Measurements from ENCODE around the gene HOXD13.

The HOXD13 gene

DNA sequence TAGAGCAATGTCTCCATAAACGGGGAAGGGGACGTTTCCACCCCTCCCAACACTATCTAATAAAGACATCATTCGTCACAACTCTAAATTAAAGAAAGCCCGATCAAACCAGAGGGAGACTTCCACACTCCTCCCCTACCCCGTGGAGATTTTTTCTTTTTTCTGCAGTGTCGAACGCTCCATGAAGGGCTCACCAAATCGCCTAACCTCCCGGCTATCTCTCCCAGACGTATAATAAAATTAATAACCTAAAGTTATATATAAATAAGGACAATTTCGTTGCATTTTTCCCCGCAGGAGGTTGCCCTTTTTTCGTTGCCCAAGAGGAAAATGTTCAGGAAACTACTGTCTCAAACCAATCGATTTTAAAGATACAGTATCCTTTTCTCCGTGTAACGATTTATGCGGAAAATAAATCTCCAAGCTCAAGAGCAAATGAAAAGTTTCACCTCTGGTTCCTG is 11.1 kb upstream of the HOXD13 start:
- DNase-seq, result no peak

GRCh38 chr2:176081837-176082524 is 10.5 kb upstream of the HOXD13 start:
- peak; percentile 77 for DNase-seq

- DNase-seq, result no peak
Observed at GRCh38 chr2:176082525-176082823, 10.0 kb upstream of the HOXD13 start.

DNA sequence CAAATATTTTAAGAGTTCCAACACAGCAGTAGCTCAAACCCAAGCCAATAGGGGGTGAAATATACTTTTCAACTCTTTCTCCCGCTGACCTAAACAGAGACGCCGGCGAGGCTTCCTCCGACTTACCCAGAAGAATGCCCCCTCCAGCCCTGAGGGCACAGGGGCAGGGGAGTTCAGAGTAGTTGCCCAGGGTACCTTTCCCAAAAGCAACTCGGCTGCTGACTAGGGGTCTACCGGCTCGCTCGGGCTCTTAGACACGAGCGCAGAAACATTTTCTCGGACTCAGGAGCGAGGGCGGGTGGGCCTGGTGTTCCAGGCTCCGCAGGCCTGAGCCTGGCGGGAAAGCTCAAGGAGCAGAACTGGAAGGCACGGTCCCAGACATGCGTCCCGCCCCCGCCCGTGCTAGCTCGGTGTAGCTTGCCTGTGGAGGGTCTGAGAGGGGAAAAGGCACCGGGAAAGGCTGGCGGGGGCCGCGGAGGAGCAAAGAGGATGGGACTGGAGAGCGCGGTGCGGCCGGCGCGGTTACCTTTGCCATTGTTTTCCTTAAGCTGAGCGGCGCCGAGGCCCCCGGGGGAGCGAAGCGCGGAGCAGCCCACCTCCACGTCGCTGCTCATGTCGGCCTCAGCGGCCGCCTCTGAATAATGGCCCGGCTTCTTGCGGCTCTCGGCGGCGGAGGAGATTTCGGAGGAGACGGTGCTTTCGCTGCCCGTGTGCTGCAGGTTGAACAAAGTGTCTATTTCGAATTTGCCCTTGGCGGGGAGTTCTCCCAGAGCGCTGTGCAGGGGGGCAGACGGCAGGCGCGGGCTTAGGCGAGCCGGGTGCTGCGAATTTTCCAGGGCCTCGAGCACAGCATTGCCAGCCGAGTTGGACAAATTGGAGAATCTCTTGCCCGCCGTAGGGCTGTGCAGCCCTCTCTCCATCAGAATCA is 9.4 kb upstream of the HOXD13 start:
- DNase-seq, result peak; percentile 64

DNA sequence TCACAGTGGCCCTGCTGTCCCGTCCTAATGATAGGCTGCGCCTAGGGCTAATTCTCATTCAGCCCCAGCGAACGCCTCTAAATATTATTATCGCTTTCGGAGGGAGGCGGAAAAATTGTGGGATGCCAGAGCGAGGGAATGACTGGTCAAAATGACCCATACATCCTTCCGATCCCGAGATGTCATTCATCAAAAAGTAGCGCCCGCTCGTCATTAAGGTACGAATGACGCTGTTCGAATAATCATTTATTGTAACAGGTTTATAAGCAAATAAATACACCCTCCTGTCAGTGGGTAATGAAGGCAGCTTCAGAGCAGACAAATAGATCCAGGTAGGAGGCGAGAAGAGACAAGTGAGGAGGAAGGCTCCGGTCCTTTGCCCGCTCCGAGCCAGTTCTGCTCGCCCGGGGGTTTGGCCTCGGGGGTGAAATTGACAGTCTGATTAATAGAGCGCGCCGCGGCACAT is 8.7 kb upstream of the HOXD13 start, which contains the start of gene EVX2:
Gene EVX2 (minus strand): TSS at position 167 of the 466 bp plus-strand sequence. CDS start 186 bp downstream, outside the sequence.
- no peak for DNase-seq

- DNase-seq, result no peak
Observed at GRCh38 chr2:176084611-176085119, 7.9 kb upstream of the HOXD13 start.

DNA sequence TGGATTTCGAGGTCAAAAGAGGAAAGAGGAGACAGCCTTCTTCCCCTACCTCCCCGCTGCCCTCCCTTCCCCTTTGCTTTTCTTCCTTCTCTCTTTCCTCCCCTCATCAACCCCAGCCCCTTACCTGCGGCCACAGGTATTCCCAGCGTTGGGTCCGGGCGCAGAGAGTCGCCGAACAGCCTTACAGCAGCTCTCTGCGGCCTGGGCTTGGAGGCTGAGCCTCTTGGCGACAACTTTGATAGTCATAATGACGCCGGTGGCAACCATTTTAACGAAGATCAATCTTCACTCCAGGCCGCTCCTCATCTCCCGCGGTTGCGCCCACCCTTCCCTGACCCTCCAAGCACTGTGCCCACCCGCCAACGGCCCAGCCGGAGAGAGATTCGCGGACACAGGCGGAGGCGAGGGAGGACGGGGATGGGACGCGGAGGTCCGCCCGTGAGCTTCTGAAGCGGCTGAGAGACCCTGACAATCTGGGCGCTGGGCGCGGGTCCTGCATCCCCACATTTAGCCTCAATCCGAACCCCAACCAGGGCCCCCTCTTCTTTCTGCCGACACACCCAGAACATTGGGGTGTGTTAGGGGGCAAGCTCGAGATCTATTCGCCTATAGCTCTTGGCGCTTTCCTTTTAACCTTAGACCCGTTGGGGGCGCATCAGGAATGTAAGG is 7.3 kb upstream of the HOXD13 start:
- DNase-seq, result peak; percentile 67

GRCh38 chr2:176085861-176086771 is 6.4 kb upstream of the HOXD13 start:
- DNase-seq, result peak; percentile 81

DNA sequence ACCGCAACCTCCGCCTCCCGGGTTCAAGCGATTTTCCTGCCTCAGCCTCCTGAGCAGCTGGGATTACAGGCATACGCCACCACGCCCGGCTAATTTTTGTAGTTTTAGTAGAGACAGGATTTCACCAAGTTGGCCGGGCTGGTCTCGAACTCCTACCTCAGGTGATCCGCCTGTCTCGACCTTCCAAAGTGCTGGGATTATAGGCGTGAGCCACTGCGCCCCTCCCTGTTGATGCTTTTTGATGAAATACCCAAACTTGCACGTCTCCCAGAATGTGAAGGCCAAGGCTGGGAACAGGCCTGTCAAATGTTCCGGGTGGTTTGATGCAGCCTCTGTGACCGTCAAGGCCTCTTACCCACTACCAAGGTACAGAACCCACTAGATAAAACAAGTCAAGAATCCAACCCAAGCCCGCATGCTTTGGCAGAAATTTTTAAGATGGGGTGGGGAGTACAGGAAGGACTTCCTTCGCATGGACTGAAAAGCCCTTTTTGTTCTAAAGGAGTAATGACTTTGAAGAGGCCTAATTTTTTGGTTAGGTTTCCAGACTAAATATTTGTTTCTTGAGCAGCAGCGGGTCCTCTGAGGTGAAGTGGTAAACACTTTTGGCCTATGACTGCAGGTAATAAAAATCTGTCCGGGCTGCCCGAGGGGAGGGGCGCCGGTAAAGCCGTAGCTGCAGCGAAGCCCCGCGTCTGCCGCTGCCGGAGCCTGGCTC is 5.0 kb upstream of the HOXD13 start:
- no peak for DNase-seq

DNA sequence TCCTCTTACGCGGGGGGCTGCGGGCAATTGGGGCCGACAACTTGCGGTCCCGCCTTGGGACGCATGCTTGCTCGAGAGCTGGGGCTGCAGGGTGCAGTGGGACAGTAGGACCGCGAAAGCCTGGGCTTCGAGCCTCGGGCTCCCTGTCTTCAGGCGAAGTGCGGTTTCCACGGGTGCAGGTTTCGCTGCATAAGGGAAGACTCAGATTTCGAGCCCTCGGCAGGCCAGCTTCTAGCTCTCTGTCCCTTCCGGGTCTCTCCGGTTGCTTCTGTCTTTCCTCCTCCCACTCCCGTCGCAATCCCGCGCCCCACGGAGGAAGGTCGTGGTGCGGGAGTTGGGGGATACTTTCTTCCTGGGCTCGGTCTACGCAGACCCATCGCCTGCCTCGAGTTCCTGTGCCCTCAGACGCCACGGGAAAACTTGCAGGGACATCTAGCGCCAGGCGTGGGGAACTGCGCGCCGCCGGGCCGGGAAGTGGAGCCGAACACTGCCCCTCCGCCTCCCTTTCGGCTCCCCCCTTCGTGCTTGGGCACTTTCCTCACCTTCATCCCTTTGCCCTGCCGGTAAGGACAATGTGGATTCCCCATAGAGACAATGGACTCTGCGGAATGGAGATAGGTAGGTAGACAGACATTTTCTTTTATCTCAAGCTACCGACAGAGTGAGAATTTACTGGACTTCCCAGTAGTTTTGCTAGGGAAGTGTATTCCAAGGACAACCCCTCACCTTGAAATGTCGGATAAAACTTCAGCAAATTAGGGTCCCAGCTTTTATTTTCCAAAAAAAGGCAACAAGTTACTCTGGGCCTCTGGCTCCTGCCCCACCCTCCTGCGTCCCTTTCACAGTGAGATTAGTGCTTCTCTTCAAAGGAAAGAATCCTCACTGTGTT is 4.2 kb upstream of the HOXD13 start:
- DNase-seq, result peak; percentile 80

DNA sequence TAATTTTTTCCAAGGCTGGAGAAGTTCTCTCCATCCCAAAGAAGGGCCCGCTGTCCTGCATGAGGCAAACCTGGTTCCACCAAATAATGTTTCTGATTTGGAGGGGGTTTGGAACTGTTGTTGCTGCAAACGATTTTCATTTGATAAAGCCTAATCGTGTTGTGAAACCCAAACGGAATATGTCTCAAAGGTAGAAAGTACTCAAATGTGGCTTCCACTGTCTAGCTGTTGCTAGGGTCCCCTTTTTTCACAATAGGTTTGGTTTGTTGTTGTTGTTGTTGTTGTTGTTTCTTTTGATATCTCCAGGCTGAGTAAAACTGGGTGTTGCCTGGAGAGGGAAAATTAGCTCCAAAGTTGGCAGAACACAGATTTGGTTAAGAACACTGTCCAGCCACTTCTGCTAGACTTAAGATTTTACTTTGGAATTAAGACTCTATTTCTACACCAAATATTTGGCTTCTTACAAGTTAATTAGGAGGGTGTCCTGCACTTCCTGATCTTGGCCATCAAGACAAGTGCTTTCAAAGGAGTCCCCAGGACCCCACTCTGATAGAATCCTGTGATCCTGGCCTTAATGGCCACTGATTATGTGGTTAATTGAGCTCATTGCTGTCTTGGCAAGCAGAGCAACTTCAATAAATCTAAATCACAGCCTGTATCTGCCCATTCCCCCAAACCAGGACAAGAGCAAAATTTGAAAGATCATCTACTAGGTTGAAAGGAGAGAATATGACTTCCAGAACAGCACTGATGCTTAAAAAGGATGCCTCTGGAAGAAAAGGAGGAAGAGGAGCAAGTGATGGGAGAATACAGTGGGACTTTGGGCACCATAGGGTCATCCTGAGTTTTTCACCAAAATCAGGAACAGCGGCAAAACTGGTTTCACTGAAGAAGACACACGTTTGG is 3.3 kb upstream of the HOXD13 start:
- peak; percentile 29 for DNase-seq

- DNase-seq, result peak; percentile 40
Observed at GRCh38 chr2:176089843-176090395, 2.6 kb upstream of the HOXD13 start.

GRCh38 chr2:176090862-176091261 is 1.7 kb upstream of the HOXD13 start:
- no peak for DNase-seq

DNA sequence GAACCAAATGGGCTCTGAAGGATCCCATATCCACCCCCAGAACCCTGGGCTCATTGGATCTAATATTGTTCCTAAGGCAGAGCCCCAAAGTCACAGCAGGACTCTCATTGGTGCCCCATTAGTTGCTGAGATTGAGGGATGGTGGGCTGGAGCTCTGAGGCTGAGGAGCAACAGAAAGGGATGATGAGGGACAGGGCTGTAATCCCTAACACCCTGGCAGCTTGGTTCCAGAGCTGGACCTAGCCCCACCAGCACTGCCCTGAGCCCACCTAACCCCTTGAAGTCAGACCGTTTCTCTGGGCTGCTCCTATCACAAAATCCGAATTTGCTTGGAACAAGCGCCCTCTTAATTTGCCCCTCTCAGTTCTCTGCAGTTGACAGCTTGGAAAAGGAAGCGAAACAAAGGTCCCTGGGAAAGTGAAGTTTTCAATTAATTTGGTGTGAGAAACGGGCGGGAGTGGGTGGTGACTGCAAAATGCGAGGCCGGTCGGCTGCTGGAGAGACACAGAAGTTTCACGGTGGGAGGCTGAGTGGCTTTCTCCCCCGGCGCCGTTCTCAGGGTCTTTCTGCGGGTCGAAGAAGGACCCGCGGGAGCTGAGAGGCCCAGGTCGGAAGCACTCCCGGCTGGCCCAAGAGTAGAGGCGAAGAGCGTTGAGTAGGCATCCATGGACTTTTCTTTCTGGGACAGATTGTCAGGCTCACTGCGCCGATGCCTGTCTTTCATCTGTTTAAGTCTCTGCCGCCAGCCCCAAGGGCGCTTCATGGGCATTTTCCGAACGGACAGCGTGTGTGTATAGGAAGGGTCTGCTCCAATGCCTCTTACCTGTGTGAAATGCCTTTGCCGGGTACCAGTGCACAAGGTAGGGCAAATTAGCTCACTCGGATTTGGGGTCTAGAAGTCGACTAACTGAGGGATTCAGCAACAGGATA is 927 bp upstream of the HOXD13 start:
- peak; percentile 51 for DNase-seq

- DNase-seq, result peak; percentile 70
Observed at GRCh38 chr2:176093145-176093897, 800 bp downstream of the HOXD13 start.

DNA sequence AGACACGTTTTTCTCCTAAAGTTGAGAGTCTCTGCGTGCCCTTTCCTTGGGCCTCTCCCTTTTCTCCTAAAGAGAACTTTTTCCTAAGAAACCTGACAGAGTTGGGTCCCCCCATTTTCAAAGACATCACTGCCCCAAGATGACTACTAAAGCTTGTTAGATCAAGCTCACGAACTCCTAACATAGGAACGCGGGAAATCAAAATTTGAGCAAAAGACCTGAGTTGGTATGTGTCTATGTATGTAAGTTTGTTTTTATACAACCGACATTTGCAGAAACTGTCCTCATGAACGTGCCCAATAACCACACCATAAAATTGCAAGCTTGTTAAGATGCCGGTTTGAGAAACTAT is 1.4 kb downstream of the HOXD13 start:
- DNase-seq, result no peak

GRCh38 chr2:176094349-176094748 is 1.8 kb downstream of the HOXD13 start:
- peak; percentile 46 for DNase-seq
